Activated naive CD4-positive, alpha-beta T cell treated with anti-CD3 and anti-CD28 coated beads, Interleukin-2, amount 10 ng/mL, durations not matched to agents 7 days and 5 days (primary cell): ENCODE data around the gene HNF1A.

ENCODE experiments used
- CTCF ChIA-PET: fragments of 350-600 bp; sonication (Branson Sonifier 250); formaldehyde crosslinking; loops from one replicate; lab custom pipeline; 2021; ENCODE audit warnings: antibody characterized with exemption; lab: Charles Lee
- DNase-seq: peaks from one replicate; pipeline ENCODE4 v3.0.0-alpha.2; 2020
- H3K27ac Mint-ChIP-seq: one replicate; pipeline ENCODE4 v1.8.0; 2021; ENCODE audit warnings: mild to moderate bottlenecking, moderate library complexity, mixed read lengths
- H3K27me3 Mint-ChIP-seq: one replicate; pipeline ENCODE4 v1.8.0; 2021; ENCODE audit warnings: mild to moderate bottlenecking, mixed read lengths
- H3K36me3 Mint-ChIP-seq: one replicate; pipeline ENCODE4 v1.8.0; 2021; ENCODE audit warnings: mixed read lengths
- H3K4me1 Mint-ChIP-seq: one replicate; pipeline ENCODE4 v1.8.0; 2021; ENCODE audit warnings: mixed read lengths
- H3K4me3 Mint-ChIP-seq: one replicate; pipeline ENCODE4 v1.8.0; 2021; ENCODE audit warnings: mild to moderate bottlenecking, moderate library complexity, mixed read lengths
- H3K9me3 Mint-ChIP-seq: one replicate; pipeline ENCODE4 v1.8.0; 2021; ENCODE audit warnings: mixed read lengths

Gene HNF1A

DNA sequence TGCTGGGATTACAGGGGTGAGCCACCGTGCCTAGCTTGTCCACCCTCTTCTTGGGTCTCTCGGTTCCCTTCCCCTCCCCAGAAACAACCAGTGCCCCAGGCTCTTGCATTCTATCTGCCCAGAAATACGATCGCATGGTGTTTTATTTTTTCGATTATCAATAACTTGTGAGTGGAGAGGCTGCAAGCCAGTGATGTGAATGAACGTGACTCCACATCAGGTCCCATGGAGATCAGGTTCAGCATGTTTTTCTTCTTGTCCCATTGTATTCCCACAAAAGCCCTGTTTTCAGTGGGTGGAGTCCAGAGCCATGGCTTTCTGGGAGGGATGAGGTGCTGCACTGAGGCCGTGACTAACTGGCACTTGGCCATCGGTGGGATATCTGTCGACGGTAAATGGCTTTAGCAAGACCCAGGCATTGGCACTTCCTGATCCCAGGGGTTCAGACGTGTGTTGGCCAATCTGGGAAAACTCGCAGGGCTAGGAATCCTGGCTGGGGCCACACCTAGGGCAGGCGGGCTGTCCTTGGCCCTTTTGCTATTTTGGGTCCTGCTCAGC, 12.7 kb upstream of the HNF1A start:
- no peaks in the 10 kb centered on the region for H3K9me3 Mint-ChIP-seq
- peaks cover 17% of the 10 kb centered on the region for H3K27me3 Mint-ChIP-seq
- no peaks in the 10 kb centered on the region for H3K36me3 Mint-ChIP-seq
- no peak overlapping the region for H3K4me3 Mint-ChIP-seq
- peaks cover 12% of the 10 kb centered on the region for H3K4me1 Mint-ChIP-seq
- no peak overlapping the region for H3K27ac Mint-ChIP-seq
- CTCF ChIA-PET, result interaction anchor here (0.8 to 2.1 kb wide), 2 partner anchors 325 to 384 kb away, joined by 4 to 8 read pairs; partner anchors contain the start of genes CABP1 and POP5
- DNase-seq, result no peak

DNA sequence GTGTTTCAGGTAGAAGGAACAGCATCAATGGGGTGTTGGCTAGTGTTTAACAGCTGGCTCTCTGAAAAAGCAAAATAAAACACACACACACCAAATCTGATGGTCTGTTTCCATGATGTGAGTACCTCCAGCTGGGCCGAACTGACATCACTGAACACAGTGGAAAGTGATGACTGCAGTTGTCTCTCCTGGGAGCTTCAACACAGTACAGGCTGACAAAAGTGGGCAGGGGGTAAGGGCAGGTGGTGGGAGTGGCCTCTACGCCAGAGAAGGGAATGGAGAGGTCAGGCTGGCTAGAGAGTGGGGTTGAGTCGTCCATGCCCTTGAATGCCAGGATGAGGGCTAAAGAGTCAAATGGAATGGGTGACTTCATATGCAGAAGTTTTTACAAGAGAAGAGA, 8.0 kb upstream of the HNF1A start:
- H3K9me3 Mint-ChIP-seq, result no peaks in the 10 kb centered on the region
- CTCF ChIA-PET, result interaction anchor here (0.5 to 3.7 kb wide), 5 partner anchors 14 to 345 kb away, joined by 3 to 30 read pairs (median 3); no protein-coding TSS in a partner anchor
- no peak for DNase-seq
- H3K4me1 Mint-ChIP-seq, result peaks cover 8% of the 10 kb centered on the region
- H3K27me3 Mint-ChIP-seq, result peaks cover 14% of the 10 kb centered on the region
- no peaks in the 10 kb centered on the region for H3K36me3 Mint-ChIP-seq
- H3K27ac Mint-ChIP-seq, result no peak overlapping the region
- H3K4me3 Mint-ChIP-seq, result no peak overlapping the region

GRCh38 chr12:120971299-120972180, 6.8 kb upstream of the HNF1A start:
- H3K27me3 Mint-ChIP-seq, result peaks cover 14% of the 10 kb centered on the region
- no peaks in the 10 kb centered on the region for H3K9me3 Mint-ChIP-seq
- CTCF ChIA-PET, result interaction anchor here (0.6 to 3.7 kb wide), 38 partner anchors 8 to 389 kb away, joined by 3 to 30 read pairs (median 5); partner anchors contain the start of genes POP5 and SPPL3
- H3K4me1 Mint-ChIP-seq, result peaks cover 8% of the 10 kb centered on the region
- H3K36me3 Mint-ChIP-seq, result no peaks in the 10 kb centered on the region
- H3K4me3 Mint-ChIP-seq, result no peak overlapping the region
- H3K27ac Mint-ChIP-seq, result no peak overlapping the region
- peak; percentile 55 for DNase-seq

DNA sequence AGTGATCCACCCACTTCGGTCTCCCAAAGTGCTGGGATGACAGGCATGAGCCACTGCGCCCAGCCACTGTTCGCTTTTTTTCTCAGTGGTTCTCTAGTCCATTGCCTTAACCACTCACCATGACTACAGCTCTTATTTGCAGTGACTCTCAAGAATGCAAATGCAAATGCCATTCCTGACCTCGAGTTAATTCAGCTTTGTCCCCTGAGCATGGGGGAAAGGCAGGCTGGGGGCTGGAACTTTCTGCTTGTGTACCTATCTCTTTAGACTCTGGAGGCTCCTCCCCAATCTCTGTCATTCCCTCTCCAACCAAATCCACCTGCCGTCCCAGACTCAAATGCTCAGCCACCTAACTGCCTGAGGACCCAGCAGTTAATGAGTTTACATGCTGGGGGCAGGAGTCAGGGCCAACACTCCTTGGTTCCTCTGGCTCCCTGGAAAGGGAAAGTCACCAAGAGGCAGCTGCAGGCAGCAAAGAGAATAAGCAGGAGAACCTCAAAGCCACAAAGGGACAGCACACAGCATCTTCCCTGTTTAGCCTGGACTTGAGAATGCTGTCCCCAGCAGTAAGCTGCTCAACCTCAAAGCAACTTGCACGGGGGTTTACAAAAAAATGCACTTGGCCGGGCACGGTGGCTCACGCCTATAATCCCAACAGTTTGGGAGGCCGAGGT, 5.3 kb upstream of the HNF1A start:
- H3K27me3 Mint-ChIP-seq, result peaks cover 10% of the 10 kb centered on the region
- DNase-seq, result no peak
- H3K4me3 Mint-ChIP-seq, result no peak overlapping the region
- CTCF ChIA-PET, result interaction anchor here (0.6 to 3.7 kb wide), 9 partner anchors 12 to 390 kb away, joined by 3 to 30 read pairs (median 10); partner anchors contain the start of gene POP5
- no peak overlapping the region for H3K27ac Mint-ChIP-seq
- H3K36me3 Mint-ChIP-seq, result no peaks in the 10 kb centered on the region
- no peaks in the 10 kb centered on the region for H3K9me3 Mint-ChIP-seq
- H3K4me1 Mint-ChIP-seq, result peaks cover 8% of the 10 kb centered on the region

DNA sequence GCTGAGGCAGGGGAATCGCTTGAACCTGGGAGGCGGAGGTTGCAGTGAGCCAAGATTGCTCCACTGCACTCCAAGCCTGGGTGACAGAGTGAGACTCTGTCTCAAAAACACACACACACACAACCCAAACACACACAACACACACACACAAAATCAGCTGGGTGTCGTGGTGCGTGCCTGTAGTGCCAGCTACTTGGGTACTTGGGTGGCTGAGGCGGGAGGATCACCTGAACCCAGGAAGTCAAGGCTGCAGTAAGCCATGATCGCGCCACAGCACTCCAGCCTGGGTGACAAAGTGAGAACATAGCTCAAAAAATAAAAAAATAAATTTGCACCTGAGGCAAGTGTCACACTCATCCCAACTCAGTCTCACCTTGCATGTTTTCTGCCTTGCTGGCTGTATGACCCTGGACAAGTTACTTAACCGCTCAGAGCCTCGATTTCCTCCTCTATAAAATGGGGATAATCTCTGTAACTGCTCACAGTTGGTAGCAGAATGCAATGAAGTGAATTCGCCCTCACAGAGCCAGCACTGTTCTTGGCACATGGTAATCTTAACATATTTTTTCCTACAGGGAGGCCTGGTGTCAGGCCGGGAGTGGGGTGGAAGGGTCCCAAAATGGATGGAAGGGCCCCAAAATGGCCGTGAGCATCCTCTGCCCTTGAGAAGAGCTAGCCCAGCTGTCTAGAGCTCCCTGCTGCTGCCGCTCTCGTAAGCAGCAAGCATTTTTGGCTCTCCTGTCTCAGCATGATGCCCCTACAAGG, 630 bp upstream of the HNF1A start:
- CTCF ChIA-PET, result no interaction called here
- H3K27ac Mint-ChIP-seq, result no peak overlapping the region
- H3K36me3 Mint-ChIP-seq, result no peaks in the 10 kb centered on the region
- H3K4me3 Mint-ChIP-seq, result no peak overlapping the region
- no peaks in the 10 kb centered on the region for H3K4me1 Mint-ChIP-seq
- peaks cover 8% of the 10 kb centered on the region for H3K27me3 Mint-ChIP-seq
- H3K9me3 Mint-ChIP-seq, result no peaks in the 10 kb centered on the region
- no peak for DNase-seq

DNA sequence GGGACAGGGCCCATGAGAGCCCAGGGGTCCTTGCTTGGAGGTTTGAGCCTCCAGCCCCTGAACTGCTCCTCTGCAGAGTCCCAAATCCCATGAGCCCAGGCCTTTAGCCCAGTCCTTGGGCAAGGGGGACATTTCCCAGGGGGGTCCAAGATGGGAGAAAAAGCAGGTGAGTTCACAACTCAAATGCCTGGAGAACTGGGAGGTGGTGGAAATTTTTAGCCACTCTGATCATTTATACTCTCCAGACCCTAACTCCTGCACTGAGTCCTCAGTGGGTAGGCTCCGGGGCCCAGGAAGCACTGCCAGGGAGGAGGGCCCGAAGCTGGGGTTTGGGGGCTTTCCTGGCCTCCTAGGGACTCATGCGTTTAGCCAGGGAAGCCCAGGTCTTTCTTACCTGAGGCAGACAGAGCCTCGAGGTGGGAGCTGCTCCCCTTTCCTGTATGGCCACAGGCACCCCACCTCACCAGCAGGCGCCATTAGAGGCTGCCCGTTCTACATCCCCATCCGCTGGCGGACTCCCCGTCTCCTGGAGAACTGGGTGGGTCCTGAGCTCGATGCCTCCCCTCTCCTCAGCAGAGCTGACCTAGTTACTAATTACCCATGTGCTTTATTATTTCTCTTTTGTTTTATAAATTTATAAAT, 998 bp downstream of the HNF1A start:
- no peak for DNase-seq
- H3K27ac Mint-ChIP-seq, result no peak overlapping the region
- H3K4me1 Mint-ChIP-seq, result no peaks in the 10 kb centered on the region
- CTCF ChIA-PET, result interaction anchor here (1.0 kb wide), 1 partner anchor 344 kb away, joined by 3 read pairs; no protein-coding TSS in a partner anchor
- H3K9me3 Mint-ChIP-seq, result no peaks in the 10 kb centered on the region
- peaks cover 7% of the 10 kb centered on the region for H3K27me3 Mint-ChIP-seq
- no peaks in the 10 kb centered on the region for H3K36me3 Mint-ChIP-seq
- H3K4me3 Mint-ChIP-seq, result no peak overlapping the region

DNA sequence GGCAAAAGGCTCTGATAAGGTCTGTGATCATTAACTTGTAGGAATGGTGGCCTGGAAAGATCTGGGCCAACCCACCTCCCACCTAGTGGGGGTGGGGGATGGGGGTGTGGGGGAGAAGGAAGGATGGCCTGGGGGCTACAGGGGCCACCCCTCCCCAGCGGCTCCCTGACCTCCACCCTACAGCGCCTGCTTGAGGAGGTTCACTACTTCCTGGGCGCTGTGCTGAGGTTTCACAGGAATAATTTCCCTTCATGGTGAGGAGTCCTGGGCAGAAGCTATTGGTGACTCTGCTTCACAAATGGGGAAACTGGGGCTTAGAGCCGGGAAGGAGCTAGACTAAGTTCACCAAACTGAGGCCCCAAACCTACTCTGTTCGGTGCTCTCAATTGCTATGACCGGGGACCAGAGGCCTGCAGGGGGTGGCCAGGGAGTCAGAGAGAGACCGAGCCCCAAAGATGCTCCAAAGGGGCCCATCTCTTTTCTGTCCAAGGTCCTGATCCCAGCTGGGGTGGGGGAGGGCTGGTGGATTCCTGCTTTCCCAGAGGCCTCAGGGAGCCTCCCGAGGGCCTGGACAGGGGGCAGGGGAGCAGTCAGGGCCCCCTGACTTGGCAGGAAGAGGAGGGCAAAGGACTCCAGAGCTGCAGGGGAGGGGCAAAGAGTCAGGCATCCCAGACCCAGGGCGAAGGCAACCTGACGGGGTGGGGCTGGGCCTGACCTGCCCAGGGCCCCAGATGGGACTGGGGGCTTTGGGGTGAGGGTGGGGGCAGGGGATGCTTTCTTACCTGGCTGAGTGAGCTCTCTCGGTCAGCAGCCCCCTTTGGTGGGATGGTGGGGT, 1.7 kb downstream of the HNF1A start:
- H3K9me3 Mint-ChIP-seq, result no peaks in the 10 kb centered on the region
- H3K4me1 Mint-ChIP-seq, result no peaks in the 10 kb centered on the region
- CTCF ChIA-PET, result interaction anchor here (1.0 to 2.2 kb wide), 3 partner anchors 8 to 345 kb away, joined by 3 to 7 read pairs (median 4); no protein-coding TSS in a partner anchor
- H3K36me3 Mint-ChIP-seq, result no peaks in the 10 kb centered on the region
- no peak for DNase-seq
- peaks cover 9% of the 10 kb centered on the region for H3K27me3 Mint-ChIP-seq
- no peak overlapping the region for H3K27ac Mint-ChIP-seq
- no peak overlapping the region for H3K4me3 Mint-ChIP-seq

- peaks cover 9% of the 10 kb centered on the region for H3K27me3 Mint-ChIP-seq
- H3K36me3 Mint-ChIP-seq, result no peaks in the 10 kb centered on the region
- no peaks in the 10 kb centered on the region for H3K9me3 Mint-ChIP-seq
- no peak for DNase-seq
- no peak overlapping the region for H3K4me3 Mint-ChIP-seq
- no peak overlapping the region for H3K27ac Mint-ChIP-seq
- CTCF ChIA-PET, result interaction anchor here (1.4 to 2.2 kb wide), 2 partner anchors 9 to 334 kb away, joined by 4 to 7 read pairs; no protein-coding TSS in a partner anchor
- no peaks in the 10 kb centered on the region for H3K4me1 Mint-ChIP-seq
Measured at GRCh38 chr12:120980800-120981368, 2.5 kb downstream of the HNF1A start.

GRCh38 chr12:120981407-120981941, 3.1 kb downstream of the HNF1A start:
- CTCF ChIA-PET, result interaction anchor here (0.6 to 2.2 kb wide), 3 partner anchors 10 to 1002 kb away, joined by 4 to 7 read pairs (median 4); no protein-coding TSS in a partner anchor
- Mint-ChIP-seq H3K4me3 (no peak overlapping the region), H3K27ac (no peak overlapping the region)

GRCh38 chr12:120982659-120983058, 4.3 kb downstream of the HNF1A start:
- Mint-ChIP-seq H3K27me3 (peaks cover 9% of the 10 kb centered on the region), H3K27ac (no peak overlapping the region), H3K36me3 (no peaks in the 10 kb centered on the region), H3K4me1 (no peaks in the 10 kb centered on the region), H3K9me3 (no peaks in the 10 kb centered on the region), H3K4me3 (no peak overlapping the region)
- DNase-seq, result no peak
- CTCF ChIA-PET, result interaction anchor here (0.8 to 1.8 kb wide), 2 partner anchors 8 to 336 kb away, joined by 3 to 5 read pairs; no protein-coding TSS in a partner anchor

More at GRCh38 chr12:120981407-120981941, 3.1 kb downstream of the HNF1A start:
- H3K27me3 Mint-ChIP-seq, result peaks cover 9% of the 10 kb centered on the region
- no peaks in the 10 kb centered on the region for H3K4me1 Mint-ChIP-seq
- no peaks in the 10 kb centered on the region for H3K36me3 Mint-ChIP-seq
- no peak for DNase-seq
- H3K9me3 Mint-ChIP-seq, result no peaks in the 10 kb centered on the region

GRCh38 chr12:120983759-120984158, 5.4 kb downstream of the HNF1A start:
- no peaks in the 10 kb centered on the region for H3K9me3 Mint-ChIP-seq
- H3K4me1 Mint-ChIP-seq, result no peaks in the 10 kb centered on the region
- H3K27ac Mint-ChIP-seq, result no peak overlapping the region

More at GRCh38 chr12:120983759-120984158, 5.4 kb downstream of the HNF1A start:
- CTCF ChIA-PET, result interaction anchor here (0.7 to 1.8 kb wide), 4 partner anchors 12 to 348 kb away, joined by 3 to 6 read pairs (median 4); no protein-coding TSS in a partner anchor
- Mint-ChIP-seq H3K36me3 (no peaks in the 10 kb centered on the region), H3K27me3 (peaks cover 9% of the 10 kb centered on the region), H3K4me3 (no peak overlapping the region)
- DNase-seq, result no peak
